Right lung (tissue), 10 donors: ENCODE measurements around the gene BMS1. TPM values are rescaled to one million over a fixed set of nuclear protein-coding genes. Genes with fewer than 3 reads are reported as not detected.
A peak's percentile ranks its signal among the peaks of the same experiment; 100 is the strongest.
"Not testable (repeated sequence)": the region's sequence is repeated elsewhere in the genome, so short reads cannot be mapped to it uniquely, and the experiment has no call there.

Source experiments
- DNase-seq, 2 donors: peaks; one replicate each; pipeline ENCODE4 v3.0.0-alpha.2; 2013
- long read RNA-seq, 8 donors: transcript quantifications; one replicate each; lab custom pipeline, GENCODE V29; 2026
- polyA plus RNA-seq, 5 donors: library from polyadenylated mRNA; unstranded; fragments of 120-200 nt; gene quantifications; one replicate each; pipeline versions ENCODE4 v1.2.1 to v1.2.3, GENCODE V29; 2013; ENCODE audit warnings: inconsistent platforms in 1 of 5, low replicate concordance in 1 of 5; ENCODE audit not compliant: insufficient read length in 5 of 5, insufficient read depth in 1 of 5

Gene BMS1, protein sequence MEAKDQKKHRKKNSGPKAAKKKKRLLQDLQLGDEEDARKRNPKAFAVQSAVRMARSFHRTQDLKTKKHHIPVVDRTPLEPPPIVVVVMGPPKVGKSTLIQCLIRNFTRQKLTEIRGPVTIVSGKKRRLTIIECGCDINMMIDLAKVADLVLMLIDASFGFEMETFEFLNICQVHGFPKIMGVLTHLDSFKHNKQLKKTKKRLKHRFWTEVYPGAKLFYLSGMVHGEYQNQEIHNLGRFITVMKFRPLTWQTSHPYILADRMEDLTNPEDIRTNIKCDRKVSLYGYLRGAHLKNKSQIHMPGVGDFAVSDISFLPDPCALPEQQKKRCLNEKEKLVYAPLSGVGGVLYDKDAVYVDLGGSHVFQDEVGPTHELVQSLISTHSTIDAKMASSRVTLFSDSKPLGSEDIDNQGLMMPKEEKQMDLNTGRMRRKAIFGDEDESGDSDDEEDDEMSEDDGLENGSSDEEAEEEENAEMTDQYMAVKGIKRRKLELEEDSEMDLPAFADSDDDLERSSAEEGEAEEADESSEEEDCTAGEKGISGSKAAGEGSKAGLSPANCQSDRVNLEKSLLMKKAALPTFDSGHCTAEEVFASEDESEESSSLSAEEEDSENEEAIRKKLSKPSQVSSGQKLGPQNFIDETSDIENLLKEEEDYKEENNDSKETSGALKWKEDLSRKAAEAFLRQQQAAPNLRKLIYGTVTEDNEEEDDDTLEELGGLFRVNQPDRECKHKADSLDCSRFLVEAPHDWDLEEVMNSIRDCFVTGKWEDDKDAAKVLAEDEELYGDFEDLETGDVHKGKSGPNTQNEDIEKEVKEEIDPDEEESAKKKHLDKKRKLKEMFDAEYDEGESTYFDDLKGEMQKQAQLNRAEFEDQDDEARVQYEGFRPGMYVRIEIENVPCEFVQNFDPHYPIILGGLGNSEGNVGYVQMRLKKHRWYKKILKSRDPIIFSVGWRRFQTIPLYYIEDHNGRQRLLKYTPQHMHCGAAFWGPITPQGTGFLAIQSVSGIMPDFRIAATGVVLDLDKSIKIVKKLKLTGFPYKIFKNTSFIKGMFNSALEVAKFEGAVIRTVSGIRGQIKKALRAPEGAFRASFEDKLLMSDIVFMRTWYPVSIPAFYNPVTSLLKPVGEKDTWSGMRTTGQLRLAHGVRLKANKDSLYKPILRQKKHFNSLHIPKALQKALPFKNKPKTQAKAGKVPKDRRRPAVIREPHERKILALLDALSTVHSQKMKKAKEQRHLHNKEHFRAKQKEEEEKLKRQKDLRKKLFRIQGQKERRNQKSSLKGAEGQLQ
- polyA plus RNA-seq, result 10 to 100 TPM; 19.4 to 24.1 (median 22.2) TPM
- long read RNA-seq, donor 1, partial matches to known transcripts, result 35 of 35 reads
- long read RNA-seq, donor 1, other reads (novel, unspliced or antisense), result 0 of 35 reads
- long read RNA-seq, donor 2, full-length matches to known transcripts, result 2 of 2 reads
- long read RNA-seq, donor 2, partial matches to known transcripts, result 0 of 2 reads
- long read RNA-seq, donor 2, other reads (novel, unspliced or antisense), result 0 of 2 reads
- long read RNA-seq, donor 3, full-length matches to known transcripts, result 1 of 36 reads
- long read RNA-seq, donor 3, partial matches to known transcripts, result 35 of 36 reads
- long read RNA-seq, donor 3, other reads (novel, unspliced or antisense), result 0 of 36 reads
- long read RNA-seq, donor 4, result 0 reads
- long read RNA-seq, donor 5, partial matches to known transcripts, result 33 of 33 reads
- long read RNA-seq, donor 5, other reads (novel, unspliced or antisense), result 0 of 33 reads
- long read RNA-seq, donor 6, full-length matches to known transcripts, result 2 of 43 reads
- long read RNA-seq, donor 6, partial matches to known transcripts, result 41 of 43 reads
- long read RNA-seq, donor 6, other reads (novel, unspliced or antisense), result 0 of 43 reads
- long read RNA-seq, donor 7, full-length matches to known transcripts, result 2 of 10 reads
- long read RNA-seq, donor 7, partial matches to known transcripts, result 8 of 10 reads
- long read RNA-seq, donor 7, other reads (novel, unspliced or antisense), result 0 of 10 reads
- long read RNA-seq, donor 8, result 0 reads

DNA sequence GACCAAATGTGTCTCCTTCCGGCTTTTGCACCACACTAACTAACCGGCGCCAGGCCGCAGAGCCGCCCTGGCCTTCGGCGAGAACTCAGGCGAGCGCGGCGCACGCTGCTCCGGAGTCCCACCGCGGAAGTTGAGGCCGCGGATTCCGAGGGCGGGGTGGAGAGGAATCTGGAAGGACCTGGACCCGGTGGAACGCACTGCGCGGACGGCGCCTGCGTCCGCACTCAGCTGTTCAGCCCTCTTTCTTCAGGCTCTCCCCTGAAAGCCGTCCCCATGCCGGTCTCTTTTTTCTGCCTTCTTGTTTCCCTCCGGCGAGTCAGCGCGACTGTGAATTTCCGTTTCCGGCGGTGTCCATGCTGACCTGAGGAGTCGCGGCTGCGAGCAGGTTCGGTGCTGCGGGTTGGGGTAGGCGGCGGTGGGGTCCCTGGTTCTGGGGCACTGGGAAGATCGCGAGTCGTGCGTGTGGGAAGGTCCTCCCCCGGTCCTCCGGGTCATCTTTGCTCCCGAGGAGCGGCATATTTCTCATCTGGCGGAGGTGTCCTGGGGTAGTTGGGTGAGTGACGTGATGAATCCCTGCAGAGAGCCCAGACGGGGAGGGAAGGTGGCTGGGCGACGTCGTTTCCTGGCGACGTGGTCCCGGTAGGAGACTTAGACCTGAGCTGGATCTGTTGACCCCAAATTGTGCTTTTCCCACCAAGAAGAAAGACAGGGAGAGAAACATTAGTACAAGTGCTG lies at the start of gene BMS1:
TSS of gene BMS1 (plus strand) at position 350 of the 735 bp plus-strand sequence. CDS start 1,600 bp downstream, outside the sequence.
- DNase-seq, result peak; percentile 91 to 93

DNA sequence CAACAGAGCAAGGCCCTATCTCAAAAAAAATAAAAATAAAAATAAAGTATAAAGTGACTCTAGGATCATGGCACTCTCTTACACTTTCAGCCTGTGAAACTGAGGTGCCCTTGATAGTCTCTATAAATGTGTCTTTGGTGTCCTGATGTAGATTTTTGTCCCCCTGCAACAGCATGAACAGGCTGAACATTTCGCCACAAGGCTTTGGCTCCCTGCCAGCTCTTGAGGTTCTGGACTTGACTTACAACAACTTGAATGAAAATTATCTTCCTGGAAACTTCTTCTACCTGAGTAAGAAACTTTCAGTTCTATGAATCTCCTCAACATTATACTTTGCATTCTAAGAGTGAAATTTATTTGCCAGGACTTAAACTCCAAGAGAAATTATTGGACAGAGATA lies 48.1 kb upstream of the BMS1 start:
- no peak for DNase-seq

DNA sequence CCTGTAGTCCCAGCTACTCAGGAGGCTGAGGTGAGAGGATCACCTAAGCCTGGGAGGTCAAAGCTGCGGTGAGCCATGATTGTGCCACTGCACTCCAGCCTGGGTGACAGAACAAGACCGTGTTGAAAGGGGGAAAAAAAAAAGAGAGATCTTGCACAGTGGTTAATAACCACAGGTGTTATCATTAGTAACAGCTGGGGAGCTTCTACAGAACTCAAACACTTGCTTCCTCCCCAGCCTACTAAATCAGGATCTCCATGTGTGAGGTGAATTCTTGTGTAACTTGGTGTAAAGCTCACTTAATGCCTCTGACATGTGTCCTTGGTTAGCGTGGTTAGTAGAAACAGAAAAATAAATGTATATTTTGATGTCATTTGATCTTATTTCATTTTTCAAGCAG lies 43.9 kb upstream of the BMS1 start:
- no peak for DNase-seq

DNA sequence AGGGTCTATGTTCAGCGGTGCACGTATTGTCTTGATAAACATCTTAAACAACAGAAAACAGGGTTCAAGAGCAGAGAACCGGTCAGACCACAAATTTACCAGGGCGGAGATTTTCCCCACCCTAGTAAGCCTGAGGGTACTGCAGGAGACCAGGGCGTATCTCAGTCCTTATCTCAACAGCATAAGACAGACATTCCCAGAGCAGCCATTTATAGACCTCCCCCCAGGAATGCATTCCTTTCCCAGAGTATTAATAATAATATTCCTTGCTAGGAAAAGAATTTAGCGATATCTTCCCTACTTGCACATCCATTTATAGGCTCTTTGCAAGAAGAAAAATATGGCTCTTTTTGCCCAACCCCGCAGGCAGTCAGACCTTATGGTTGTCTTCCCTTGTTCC lies 41.1 kb upstream of the BMS1 start:
- not testable (repeated sequence) for DNase-seq

GRCh38 chr10:42743697-42744096 lies 38.9 kb upstream of the BMS1 start:
- no peak for DNase-seq

DNA sequence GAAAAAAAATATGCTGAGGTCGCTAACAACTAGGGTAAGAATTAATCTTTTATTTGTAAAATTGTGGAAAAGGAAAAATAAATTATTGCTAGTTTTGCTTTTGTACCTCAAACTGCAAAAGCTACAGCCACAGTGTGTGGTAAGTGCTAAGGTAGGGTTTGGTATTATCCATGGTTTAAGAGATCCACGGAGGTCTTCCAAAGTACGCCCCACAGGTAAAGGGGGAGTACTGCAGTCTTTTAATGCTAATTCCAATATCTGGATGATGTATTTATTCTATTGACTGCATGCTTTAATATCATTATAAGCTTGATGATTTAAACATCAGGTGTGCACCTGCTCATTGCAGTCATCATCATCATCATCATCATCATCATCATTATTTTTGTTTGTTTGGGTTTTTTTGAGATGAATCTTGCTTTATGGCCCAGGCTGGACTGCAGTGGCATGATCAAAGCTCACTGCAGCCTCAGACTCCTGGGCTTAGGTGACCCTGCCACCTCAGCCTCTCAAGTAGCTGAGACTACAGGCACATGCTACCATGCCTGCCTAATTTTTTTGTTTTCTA lies 38.4 kb upstream of the BMS1 start:
- DNase-seq, result no peak

DNA sequence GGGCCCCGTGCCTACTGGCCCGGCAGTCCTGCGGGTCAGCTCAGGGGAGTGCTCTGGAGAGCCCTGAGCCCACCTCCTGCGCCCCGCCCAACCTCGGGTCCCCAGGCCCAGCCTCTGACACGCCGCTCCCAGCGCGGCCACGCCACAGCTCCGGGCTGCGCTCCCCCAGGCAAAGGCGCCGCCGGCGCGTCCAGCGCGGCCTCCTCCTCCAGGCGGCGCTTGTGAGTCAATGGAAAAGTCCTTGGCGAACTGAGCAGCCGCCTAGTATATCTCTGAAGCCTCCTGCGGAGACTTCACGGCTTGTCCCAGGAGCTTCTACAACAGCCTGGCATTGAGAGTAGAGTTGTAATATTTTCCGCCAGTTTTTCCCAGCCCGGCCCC lies 29.5 kb upstream of the BMS1 start:
- peak; percentile 56 to 66 for DNase-seq

- DNase-seq, result peak in 1 of 2 donors; percentile 9
Measured at GRCh38 chr10:42753507-42754154, 29.0 kb upstream of the BMS1 start.

GRCh38 chr10:42754155-42755027 lies 28.2 kb upstream of the BMS1 start:
- no peak for DNase-seq

DNA sequence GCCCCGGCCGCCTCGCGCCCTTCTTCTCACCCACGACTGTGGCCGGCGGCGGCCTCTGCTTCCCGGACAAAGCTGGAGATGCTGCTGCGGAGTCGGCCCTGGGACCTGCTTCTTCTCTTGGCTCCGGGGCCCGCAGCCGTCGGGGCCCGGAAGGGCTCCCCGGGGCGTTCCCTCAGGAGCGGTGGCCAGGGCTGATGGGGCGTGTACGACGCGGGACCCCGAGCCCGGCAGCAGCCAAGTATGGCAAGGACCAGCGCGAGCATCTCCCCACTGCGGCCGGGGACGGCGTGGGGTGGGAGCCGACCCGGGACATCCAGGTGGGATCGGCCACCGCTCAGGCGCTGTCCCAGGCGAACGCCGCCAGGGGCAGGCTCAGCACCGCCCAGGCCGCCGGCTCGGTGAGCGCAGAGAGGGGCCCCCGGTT lies 27.6 kb upstream of the BMS1 start:
- no peak for DNase-seq

DNA sequence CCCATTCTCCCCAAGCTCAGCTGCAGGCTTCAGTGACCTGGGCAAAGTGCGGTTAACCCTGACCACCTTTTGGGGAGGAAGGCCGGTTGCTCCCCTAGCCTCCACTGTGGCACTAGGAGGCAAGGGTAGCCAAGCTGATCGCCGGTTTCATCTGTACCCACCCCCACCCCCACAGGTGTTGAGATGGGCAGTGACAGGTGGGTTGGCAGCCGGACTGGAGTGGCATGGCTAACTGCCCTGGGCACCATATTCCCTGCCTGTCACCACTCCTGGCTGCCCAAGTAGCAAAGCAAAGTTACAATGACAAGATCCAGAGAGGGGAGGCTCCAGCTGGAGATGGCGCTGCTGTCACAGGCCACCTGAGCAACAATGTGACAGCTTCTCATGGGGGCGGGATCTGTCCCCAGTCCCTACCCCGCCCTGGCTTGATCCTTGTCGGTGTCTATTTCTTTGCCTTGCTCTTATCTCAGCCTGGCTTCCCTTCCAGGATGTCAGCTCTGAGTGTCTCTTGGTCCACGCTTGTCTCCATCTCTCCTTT lies 27.0 kb upstream of the BMS1 start:
- no peak for DNase-seq

DNA sequence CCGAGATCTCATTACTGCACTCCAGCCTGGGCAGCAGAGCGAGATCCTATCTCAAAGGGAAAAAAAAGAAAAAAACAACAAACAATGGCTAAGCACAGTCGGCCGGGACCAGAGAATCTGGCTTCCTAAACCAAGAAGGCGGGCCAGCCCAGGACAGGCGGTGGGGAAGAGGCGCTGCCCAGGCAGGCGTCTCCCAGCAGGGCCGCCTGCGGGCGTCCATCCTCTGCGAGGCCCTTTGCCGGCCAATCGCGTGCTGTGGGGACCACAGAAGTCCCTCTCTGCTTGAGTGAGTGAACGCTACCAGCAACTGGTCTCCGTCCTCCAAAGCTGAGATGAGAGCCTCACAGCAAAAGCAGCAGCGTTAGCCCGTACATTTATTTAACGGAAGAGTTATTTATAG lies 14.7 kb upstream of the BMS1 start:
- no peak for DNase-seq

DNA sequence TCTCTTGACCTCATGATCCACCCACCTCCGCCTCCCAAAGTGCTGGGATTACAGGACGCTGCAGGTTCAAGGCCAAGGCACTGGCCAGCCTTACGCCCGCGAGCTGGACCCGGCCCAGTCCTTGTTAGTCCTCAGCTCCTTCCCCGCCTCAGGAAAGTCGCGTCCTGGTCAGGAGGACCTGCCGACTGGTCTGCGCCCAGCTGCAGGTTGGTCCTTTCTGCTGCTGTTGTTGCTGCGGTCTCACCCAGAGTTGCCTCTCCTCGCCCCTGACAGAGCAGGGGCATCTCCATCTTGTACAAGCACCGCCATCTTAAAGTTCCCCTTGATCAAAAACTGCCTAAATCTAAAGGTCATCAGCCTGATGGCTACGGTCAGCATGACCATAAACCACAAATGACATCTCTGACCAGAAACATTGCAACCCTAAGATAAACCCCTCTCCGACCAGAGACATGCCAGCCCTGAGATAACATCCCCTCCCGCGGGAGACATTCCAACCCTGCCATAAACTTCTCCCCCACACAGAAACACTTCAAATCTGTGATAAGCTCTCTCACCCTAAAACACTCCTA lies 13.9 kb upstream of the BMS1 start:
- DNase-seq, result no peak

GRCh38 chr10:42769173-42769572 lies 13.4 kb upstream of the BMS1 start:
- no peak for DNase-seq

- no peak for DNase-seq
Measured at GRCh38 chr10:42769673-42770072, 12.9 kb upstream of the BMS1 start.

- DNase-seq, result no peak
Measured at GRCh38 chr10:42776681-42777080, 5.9 kb upstream of the BMS1 start.

GRCh38 chr10:42780456-42780855 lies 2.1 kb upstream of the BMS1 start:
- no peak for DNase-seq
